Activated CD4-positive, alpha-beta T cell treated with anti-CD3 and anti-CD28 coated beads for 36 hours (primary cell): Measurements from ENCODE around the gene BTNL9. TPM values are rescaled to one million over a fixed set of nuclear protein-coding genes. Genes with fewer than 3 reads are reported as not detected.
A peak's percentile ranks its signal among the peaks of the same experiment; 100 is the strongest.
"Not testable (repeated sequence)": the region's sequence is repeated elsewhere in the genome, so short reads cannot be mapped to it uniquely, and the experiment has no call there.

Experiments
- ATAC-seq: fragments of 200-7000 bp; cut with Tn5 transposase; one replicate; pipeline ENCODE4 v1.10.0; 2021; ENCODE audit warnings: mild to moderate bottlenecking, moderate library complexity
- CTCF ChIA-PET: fragments of 350-600 bp; sonication (Branson Sonifier 250); formaldehyde crosslinking; loops from one replicate; lab custom pipeline; 2021; ENCODE audit warnings: antibody characterized with exemption; lab: Charles Lee
- POLR2A ChIA-PET: fragments of 350-600 bp; sonication (Branson Sonifier 250); formaldehyde crosslinking; loops from one replicate; lab custom pipeline; 2021; ENCODE audit warnings: antibody characterized with exemption, inconsistent platforms; lab: Charles Lee
- DNase-seq: peaks from one replicate; pipeline ENCODE4 v3.0.0-alpha.2; 2020
- H3K27ac Mint-ChIP-seq: one replicate; pipeline ENCODE4 v1.8.0; 2021; ENCODE audit warnings: mixed read lengths
- H3K27me3 Mint-ChIP-seq: one replicate; pipeline ENCODE4 v1.8.0; 2021; ENCODE audit warnings: mixed read lengths
- H3K36me3 Mint-ChIP-seq: one replicate; pipeline ENCODE4 v1.8.0; 2021; ENCODE audit warnings: low read depth, mixed read lengths
- H3K4me1 Mint-ChIP-seq: one replicate; pipeline ENCODE4 v1.8.0; 2021; ENCODE audit warnings: mixed read lengths
- H3K4me3 Mint-ChIP-seq: one replicate; pipeline ENCODE4 v1.8.0; 2021; ENCODE audit warnings: mild to moderate bottlenecking, moderate library complexity, mixed read lengths
- H3K9me3 Mint-ChIP-seq: one replicate; pipeline ENCODE4 v1.8.0; 2021; ENCODE audit warnings: low read depth, mixed read lengths
- intact Hi-C, 2 experiments: fragments of 100-400 bp; cut with DNase I in 1 of 2; cut with micrococcal nuclease in 1 of 2; formaldehyde crosslinking; loops; one replicate each; pipeline versions ENCODE4 v1.14.2 to v1.15.1; 2022 to 2024; cut with DNase I, micrococcal nuclease
- total RNA-seq, 2 experiments: library from RNA; stranded (reverse); gene quantifications; one replicate each; pipeline ENCODE4 v1.2.3, GENCODE V29; 2021

Gene BTNL9
- total RNA-seq, 2 experiments from 2014 or later = 0.21 TPM; not detected in 1

DNA sequence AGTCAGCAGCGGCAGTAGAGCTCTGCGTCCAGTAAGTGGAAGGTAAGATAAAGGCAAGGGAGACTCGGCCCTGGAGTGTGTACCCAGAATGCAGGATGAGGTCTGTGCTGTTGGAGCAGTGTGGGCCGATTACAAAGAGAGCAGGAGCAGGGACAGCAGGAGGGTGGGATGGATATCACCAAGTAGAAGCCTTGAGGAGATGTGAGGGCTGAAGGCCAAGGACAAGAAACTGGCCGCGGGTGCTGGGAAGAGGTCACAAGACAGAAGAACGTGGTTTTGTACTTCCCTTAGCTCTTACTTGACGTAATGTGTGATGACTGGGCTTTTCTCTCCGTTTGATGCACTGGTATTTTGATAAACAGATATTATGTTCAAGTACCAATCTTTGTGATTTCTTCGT, 47.2 kb downstream of the BTNL9 start:
- POLR2A ChIA-PET = no interaction called here
- no peaks in the 10 kb centered on the region for H3K9me3 Mint-ChIP-seq

DNA sequence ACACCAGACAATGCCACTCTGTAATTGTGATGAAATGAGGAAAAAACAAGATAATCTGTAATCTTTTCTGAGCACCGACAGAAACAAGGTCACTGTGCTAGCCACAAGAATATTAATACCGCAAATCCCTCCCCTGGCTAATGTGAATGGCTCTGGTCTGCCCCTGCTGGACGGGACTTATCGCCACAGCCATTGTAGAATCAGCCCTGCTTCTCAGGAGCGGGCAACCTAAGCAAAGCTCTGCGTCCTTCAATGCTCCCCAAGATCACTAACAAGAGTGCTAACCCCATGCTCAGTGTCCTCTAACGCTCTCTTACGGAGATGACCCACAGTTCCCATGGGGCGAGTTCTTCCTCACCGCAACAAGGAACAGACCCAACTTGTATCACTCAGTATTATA, 48.2 kb downstream of the BTNL9 start:
- no peak for ATAC-seq
- no peaks in the 10 kb centered on the region for H3K36me3 Mint-ChIP-seq
- peaks cover 37% of the 10 kb centered on the region for H3K27me3 Mint-ChIP-seq
- DNase-seq = no peak
- POLR2A ChIA-PET = no interaction called here
- CTCF ChIA-PET = interaction anchor here (0.8 kb wide), 1 partner anchor 22 kb away, joined by 3 read pairs; no protein-coding TSS in a partner anchor
- no peak overlapping the region for H3K4me3 Mint-ChIP-seq
- intact Hi-C loops = no loop called here
- H3K4me1 Mint-ChIP-seq = no peaks in the 10 kb centered on the region
- H3K27ac Mint-ChIP-seq = no peak overlapping the region
- no peaks in the 10 kb centered on the region for H3K9me3 Mint-ChIP-seq

More for the DNA sequence above, 47.2 kb downstream of the BTNL9 start:
- CTCF ChIA-PET = no interaction called here
- peaks cover 35% of the 10 kb centered on the region for H3K27me3 Mint-ChIP-seq
- H3K4me3 Mint-ChIP-seq = no peak overlapping the region
- ATAC-seq = no peak
- H3K4me1 Mint-ChIP-seq = no peaks in the 10 kb centered on the region
- intact Hi-C loops = no loop called here
- no peak overlapping the region for H3K27ac Mint-ChIP-seq
- H3K36me3 Mint-ChIP-seq = no peaks in the 10 kb centered on the region
- DNase-seq = no peak

DNA sequence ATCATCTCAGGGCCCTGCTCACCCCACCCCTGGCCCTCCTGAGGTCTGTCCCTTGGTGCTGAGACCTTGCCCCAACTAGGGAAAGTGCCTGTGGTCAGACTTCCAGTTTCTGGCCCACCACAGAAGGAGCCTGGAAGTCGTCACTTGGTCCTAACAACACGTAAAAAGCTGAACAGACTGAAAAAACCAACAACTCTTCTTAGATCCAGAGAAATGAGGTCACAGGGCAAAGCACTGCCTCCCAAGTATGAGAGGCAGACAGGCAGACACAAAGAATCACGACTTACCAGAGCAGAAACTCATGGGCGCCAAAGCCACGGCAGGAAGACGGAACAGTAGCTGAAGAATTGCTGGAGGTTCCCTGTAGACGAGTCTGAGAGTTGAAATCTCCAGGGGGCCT, 52.4 kb downstream of the BTNL9 start:
- no peak for DNase-seq
- ATAC-seq = no peak
- no peaks in the 10 kb centered on the region for H3K4me1 Mint-ChIP-seq
- peaks cover 27% of the 10 kb centered on the region for H3K27me3 Mint-ChIP-seq
- no peaks in the 10 kb centered on the region for H3K9me3 Mint-ChIP-seq
- intact Hi-C loops = no loop called here
- H3K36me3 Mint-ChIP-seq = no peaks in the 10 kb centered on the region
- H3K27ac Mint-ChIP-seq = no peak overlapping the region
- ChIA-PET POLR2A (interaction anchor here (0.5 kb wide), 1 partner anchor 38 kb away, joined by 3 read pairs; no protein-coding TSS in a partner anchor), CTCF (no interaction called here)
- no peak overlapping the region for H3K4me3 Mint-ChIP-seq

DNA sequence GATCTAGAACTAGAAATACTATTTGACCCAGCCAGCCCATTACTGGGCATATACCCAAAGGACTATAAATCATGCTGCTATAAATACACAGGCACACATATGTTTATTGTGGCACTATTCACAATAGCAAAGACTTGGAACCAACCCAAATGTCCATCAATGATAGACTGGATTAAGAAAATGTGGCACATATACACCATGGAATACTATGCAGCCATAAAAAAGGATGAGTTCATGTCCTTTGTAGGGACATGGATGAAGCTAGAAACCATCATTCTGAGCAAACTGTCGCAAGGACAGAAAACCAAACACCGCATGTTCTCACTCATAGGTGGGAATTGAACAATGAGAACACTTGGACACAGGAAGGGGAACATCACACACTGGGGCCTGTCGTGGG, 55.1 kb downstream of the BTNL9 start:
- intact Hi-C loops, POLR2A ChIA-PET, H3K4me3 Mint-ChIP-seq, H3K36me3 Mint-ChIP-seq, ATAC-seq, H3K4me1 Mint-ChIP-seq, DNase-seq, H3K9me3 Mint-ChIP-seq, H3K27ac Mint-ChIP-seq, CTCF ChIA-PET: not testable (repeated sequence)
- peaks cover 38% of the 10 kb centered on the region for H3K27me3 Mint-ChIP-seq

DNA sequence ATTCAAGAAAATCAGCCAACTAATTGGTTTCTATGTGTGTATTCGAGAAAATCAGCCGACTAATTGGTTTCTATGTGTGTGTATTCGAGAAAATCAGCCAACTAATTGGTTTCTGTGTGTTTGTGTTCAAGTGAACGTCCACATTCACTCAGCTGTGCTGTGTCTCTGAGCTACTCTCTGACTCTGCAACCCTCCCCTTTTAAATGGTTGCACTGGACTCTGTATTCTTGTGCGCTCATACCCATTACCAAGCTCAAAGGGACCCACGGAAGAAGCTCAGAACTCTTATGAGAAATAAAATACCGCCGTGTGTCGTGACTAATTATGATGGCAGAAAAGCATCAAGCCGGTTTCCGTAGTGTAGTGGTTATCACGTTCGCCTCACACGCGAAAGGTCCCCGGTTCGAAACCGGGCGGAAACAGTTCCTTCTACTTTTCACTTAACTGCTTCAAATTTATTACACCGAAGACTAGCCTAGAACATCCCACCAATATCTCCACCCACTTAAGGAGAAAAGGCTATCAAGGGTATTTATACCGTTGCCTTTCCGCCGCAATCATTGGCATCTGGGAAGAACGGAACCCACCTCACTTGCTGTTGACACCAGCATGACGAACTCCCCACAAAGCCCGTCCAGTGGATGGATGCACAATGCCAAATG, 56.8 kb downstream of the BTNL9 start:
- H3K36me3 Mint-ChIP-seq, H3K27ac Mint-ChIP-seq, intact Hi-C loops, H3K9me3 Mint-ChIP-seq, H3K4me1 Mint-ChIP-seq, DNase-seq, POLR2A ChIA-PET, H3K4me3 Mint-ChIP-seq, CTCF ChIA-PET: not testable (repeated sequence)
- peaks cover 38% of the 10 kb centered on the region for H3K27me3 Mint-ChIP-seq
- peak; percentile 54 for ATAC-seq

DNA sequence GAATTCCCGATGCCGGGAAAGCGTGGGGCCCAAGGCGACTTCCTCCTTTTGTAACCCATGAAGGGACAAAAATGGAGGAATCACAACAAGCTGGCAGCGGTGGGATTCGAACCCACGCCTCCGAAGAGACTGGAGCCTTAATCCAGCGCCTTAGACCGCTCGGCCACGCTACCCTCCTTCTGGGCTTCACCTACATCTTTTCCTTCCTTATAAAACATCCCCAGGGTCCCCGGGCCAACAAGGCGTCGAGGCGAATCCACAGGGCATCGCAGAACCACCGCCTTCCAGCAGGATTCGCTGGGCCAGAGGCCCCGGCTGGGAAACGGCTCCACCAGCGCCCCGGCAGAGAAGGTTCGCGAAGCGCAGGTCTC, 57.3 kb downstream of the BTNL9 start:
- DNase-seq, H3K27ac Mint-ChIP-seq, POLR2A ChIA-PET, CTCF ChIA-PET, intact Hi-C loops, H3K9me3 Mint-ChIP-seq, H3K4me3 Mint-ChIP-seq, H3K36me3 Mint-ChIP-seq, H3K4me1 Mint-ChIP-seq: not testable (repeated sequence)
- peaks cover 34% of the 10 kb centered on the region for H3K27me3 Mint-ChIP-seq
- ATAC-seq = peak; percentile 27

DNA sequence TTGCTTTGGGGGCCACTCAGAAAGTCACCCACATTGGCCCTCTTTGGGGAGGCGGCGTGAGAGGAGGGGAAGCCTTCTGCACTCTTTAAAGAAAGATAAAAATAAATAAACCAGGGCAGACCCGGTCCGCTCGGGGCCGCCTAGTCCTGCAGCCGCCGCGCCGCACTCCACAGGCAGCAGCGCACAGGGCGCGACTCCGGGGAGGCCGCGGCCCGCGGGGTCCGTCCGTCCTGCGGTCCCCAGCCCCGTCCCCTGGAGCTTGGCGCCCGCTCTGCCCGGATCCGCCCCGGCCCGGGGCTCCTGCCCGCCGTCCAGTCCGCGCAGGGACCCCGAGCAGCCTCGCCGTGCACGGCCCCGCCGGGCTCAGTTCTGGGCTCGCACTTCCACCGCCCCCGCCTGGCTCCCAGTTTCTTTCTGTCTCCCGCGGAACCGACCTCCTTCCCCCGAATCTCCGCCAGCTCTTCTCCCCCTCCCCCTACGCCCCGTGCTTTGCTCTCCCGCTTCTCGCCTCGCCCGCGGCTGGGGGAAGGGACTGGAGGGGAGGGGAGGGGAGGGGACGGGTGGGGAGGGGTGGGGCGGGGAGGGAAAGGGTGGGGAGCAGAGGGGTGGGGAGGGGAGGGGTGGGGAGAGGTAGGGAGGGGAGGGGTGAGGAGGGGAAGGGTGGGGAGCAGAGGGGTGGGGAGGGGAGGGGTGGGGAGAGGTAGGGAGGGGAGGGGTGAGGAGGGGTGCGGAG, 57.9 kb downstream of the BTNL9 start:
- POLR2A ChIA-PET, ATAC-seq, H3K36me3 Mint-ChIP-seq, DNase-seq, CTCF ChIA-PET, H3K9me3 Mint-ChIP-seq, H3K27ac Mint-ChIP-seq, H3K4me3 Mint-ChIP-seq, H3K4me1 Mint-ChIP-seq: not testable (repeated sequence)
- peaks cover 29% of the 10 kb centered on the region for H3K27me3 Mint-ChIP-seq
- intact Hi-C loops = loop anchor here in 1 of 2 experiments (2.0 kb wide), 2 partner anchors 45 to 237 kb away; partner anchors contain the start of gene ZFP62

DNA sequence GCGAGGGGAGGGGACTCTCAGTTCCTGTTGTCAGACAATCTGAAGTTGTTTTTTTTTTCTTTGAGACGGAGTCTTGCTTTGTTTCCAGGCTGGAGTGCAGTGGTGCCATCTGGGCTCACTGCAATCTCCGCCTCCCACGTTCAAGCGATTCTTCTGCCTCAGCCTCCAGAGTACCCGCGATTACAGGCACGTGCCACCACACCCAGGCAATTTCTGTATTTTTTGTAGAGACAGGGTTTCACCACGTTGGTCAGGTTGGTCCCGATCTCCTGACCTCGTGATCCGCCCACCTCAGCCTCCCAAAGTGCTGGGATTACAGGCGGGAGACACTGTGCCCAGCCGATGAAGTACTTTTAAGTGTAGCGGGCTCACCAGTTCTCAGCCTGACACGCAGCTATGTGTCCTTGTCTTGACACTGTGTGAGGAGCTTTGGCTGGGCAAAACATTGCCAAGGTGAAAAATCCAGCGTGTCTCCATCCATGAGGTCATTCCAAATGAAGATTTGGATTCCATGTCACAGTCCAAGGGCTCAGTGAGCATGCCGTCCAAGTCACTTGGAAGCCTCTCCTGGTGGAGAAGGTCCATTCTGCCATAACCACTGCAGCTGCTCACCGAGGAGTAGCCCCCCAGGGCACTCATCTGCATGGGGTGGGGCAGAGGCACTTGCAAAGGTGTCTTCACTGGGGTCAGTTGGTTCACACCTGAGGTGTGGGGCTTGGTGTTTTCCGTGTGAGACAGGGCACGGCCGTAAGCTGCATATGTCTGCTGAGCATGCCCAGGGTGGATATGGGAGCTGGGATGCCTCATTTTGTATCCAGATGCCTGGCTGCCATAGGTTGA, 58.9 kb downstream of the BTNL9 start:
- ChIA-PET POLR2A (interaction anchor here (0.6 kb wide), 1 partner anchor 239 kb away, joined by 3 read pairs; no protein-coding TSS in a partner anchor), CTCF (interaction anchor here (0.6 to 2.1 kb wide), 3 partner anchors 41 to 581 kb away, joined by 3 to 8 read pairs (median 3); no protein-coding TSS in a partner anchor)
- Mint-ChIP-seq H3K9me3 (no peaks in the 10 kb centered on the region), H3K27me3 (peaks cover 24% of the 10 kb centered on the region), H3K4me1 (peaks cover 8% of the 10 kb centered on the region), H3K27ac (no peak overlapping the region), H3K36me3 (no peaks in the 10 kb centered on the region), H3K4me3 (no peak overlapping the region)
- no peak for ATAC-seq
- peak; percentile 30 for DNase-seq
- intact Hi-C loops = loop anchor here in 1 of 2 experiments (2.0 kb wide), 2 partner anchors 46 to 238 kb away; partner anchors contain the start of gene ZFP62

DNA sequence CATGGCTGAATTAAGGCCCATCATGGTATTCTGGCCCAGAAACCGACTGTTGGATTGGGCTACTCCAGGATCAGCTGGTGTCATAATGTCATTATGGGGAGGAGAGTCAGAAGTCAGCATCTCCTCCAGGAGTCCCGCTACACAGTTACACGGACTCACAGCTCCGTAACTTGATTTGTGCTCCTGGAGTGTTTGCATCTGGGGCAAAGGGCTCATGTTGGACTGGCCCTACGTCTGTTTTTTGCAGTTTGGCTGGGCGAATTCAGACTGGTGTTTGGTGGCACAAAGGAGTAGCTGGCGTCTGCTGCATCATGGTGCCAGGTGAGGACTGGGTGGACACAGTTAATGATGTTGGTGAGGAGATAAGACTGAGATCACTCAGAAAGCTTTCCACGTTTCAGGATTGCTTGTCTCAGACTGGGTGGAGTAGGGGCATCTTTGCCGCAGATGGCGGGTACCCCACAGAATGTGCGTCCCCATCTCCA, 59.6 kb downstream of the BTNL9 start:
- POLR2A ChIA-PET = interaction anchor here (0.6 kb wide), 1 partner anchor 239 kb away, joined by 3 read pairs; no protein-coding TSS in a partner anchor
- CTCF ChIA-PET = interaction anchor here (0.6 to 2.1 kb wide), 4 partner anchors 42 to 582 kb away, joined by 3 to 8 read pairs (median 3); no protein-coding TSS in a partner anchor
- no peaks in the 10 kb centered on the region for H3K9me3 Mint-ChIP-seq
- peaks cover 12% of the 10 kb centered on the region for H3K4me1 Mint-ChIP-seq
- H3K4me3 Mint-ChIP-seq = no peak overlapping the region
- no peak for ATAC-seq
- no peak overlapping the region for H3K27ac Mint-ChIP-seq
- H3K36me3 Mint-ChIP-seq = no peaks in the 10 kb centered on the region
- intact Hi-C loops = loop anchor here in 1 of 2 experiments (2.0 kb wide), 2 partner anchors 47 to 239 kb away; partner anchors contain the start of gene ZFP62
- no peak for DNase-seq
- peaks cover 30% of the 10 kb centered on the region for H3K27me3 Mint-ChIP-seq

DNA sequence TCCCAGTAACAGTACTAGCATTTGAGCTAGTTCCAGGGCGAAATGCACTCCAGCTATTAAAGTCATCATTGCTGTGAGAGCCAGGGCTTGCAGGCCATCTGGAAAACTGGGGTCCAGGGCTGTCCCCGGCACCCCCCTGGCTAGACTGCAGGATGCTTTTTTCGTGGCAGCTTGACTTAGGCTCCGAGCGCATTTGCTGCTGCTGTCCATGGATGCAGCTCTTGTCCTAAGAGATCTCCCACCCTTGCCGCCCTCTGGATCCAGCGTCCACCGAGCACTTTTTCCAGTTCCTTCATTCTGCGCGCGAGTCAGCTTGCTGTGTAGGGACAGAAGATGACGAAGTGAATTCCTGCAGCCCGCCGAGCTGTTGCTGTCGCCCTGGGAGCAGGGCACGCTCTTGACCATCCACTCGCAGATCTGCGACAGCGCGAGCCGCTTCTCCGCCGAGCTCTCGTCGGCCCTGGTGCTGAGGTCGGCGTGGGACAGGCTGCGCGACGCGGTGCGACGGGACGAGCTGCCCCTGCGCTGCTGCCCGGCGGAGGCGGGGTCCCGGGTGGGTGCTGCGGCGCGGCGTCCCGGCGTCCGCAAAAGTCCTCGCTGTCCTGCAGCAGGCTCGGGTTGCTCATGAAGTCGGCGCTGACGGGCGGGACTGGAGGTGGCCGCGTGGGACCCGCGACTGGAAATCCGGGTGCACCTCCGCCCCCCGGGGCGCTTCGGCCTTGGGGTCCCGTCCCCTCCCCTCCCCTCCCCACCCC, 60.2 kb downstream of the BTNL9 start:
- H3K9me3 Mint-ChIP-seq = no peaks in the 10 kb centered on the region
- H3K27ac Mint-ChIP-seq = no peak overlapping the region
- H3K36me3 Mint-ChIP-seq = no peaks in the 10 kb centered on the region
- CTCF ChIA-PET = interaction anchor here (0.8 to 2.1 kb wide), 2 partner anchors 61 to 231 kb away, joined by 3 to 8 read pairs; no protein-coding TSS in a partner anchor
- H3K4me3 Mint-ChIP-seq = no peak overlapping the region
- intact Hi-C loops = no loop called here
- POLR2A ChIA-PET = interaction anchor here (0.6 kb wide), 1 partner anchor 35 kb away, joined by 3 read pairs; no protein-coding TSS in a partner anchor
- ATAC-seq (no peak), DNase-seq (peak; percentile 42)
- H3K4me1 Mint-ChIP-seq = peaks cover 12% of the 10 kb centered on the region
- peaks cover 30% of the 10 kb centered on the region for H3K27me3 Mint-ChIP-seq
